Neural progenitor cell (in vitro differentiated cells): ENCODE data around the gene MYLK.

Source experiments
- EZH2phosphoT487 ChIP-seq: fragments of 200-600 bp; sonication (generic); IDR thresholded peaks from 2 replicates; pipeline ENCODE4 v1.6.1; 2017; ENCODE audit warnings: antibody characterized with exemption
- TF ChIP-seq, protein P1 (sequence below): fragments of 200-600 bp; sonication (generic); IDR thresholded peaks from 2 replicates; pipeline ENCODE4 v1.5.1; 2017; ENCODE audit warnings: antibody characterized with exemption, mild to moderate bottlenecking

DNA sequence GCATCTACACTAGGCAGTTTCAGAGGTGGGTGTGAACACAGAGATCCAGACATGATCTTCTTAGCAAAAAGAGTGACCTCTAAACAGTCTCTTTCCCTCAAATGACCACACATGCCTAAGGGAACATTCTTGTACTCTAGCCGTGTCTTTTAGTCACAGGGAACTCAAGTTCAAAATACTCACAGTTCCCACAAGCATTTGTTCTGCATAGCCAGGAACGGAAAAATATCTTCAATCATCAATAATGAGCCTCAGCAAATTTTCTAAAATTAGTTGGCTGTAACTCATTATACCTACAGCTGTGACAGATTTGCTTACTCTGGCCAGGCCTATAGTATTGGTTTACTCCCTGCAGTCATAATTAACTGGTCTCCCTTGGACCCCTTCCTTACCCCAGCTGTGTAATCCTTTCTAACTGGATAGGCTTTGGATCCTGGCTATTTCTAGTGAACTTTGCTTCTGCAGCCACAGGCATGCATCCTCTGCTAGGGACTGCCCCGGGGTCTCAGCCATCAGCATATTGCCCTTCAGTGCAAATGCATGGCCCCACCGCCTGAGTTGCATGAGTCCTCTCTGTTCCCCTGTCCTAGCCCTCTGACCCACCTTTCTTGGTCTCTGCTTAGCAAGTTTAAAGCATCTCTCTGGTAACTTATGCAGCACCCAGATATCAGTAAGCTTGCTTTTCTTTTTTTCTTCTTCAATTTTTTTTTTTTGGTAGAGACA lies 243.2 kb downstream of the MYLK start:
- TF ChIP-seq, protein P1, sequence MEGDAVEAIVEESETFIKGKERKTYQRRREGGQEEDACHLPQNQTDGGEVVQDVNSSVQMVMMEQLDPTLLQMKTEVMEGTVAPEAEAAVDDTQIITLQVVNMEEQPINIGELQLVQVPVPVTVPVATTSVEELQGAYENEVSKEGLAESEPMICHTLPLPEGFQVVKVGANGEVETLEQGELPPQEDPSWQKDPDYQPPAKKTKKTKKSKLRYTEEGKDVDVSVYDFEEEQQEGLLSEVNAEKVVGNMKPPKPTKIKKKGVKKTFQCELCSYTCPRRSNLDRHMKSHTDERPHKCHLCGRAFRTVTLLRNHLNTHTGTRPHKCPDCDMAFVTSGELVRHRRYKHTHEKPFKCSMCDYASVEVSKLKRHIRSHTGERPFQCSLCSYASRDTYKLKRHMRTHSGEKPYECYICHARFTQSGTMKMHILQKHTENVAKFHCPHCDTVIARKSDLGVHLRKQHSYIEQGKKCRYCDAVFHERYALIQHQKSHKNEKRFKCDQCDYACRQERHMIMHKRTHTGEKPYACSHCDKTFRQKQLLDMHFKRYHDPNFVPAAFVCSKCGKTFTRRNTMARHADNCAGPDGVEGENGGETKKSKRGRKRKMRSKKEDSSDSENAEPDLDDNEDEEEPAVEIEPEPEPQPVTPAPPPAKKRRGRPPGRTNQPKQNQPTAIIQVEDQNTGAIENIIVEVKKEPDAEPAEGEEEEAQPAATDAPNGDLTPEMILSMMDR: no peak
- TF ChIP-seq EZH2phosphoT487: no peak
